SK-N-SH (cell line): ENCODE results near the gene PLA2G5.

ENCODE experiments used
- CTCF ChIP-seq: fragments of 200-600 bp; sonication (generic); IDR thresholded peaks from 2 replicates; pipeline ENCODE4 v1.6.1; 2017; ENCODE audit warnings: antibody characterized with exemption, mild to moderate bottlenecking, moderate library complexity
- EZH2phosphoT487 ChIP-seq: fragments of 200-600 bp; sonication (generic); IDR thresholded peaks from 2 replicates; pipeline ENCODE4 v1.6.1; 2017; ENCODE audit warnings: low read depth, mixed run types, mild to moderate bottlenecking, antibody characterized with exemption, moderate library complexity, borderline replicate concordance
- FOXM1 ChIP-seq: IDR thresholded peaks from 2 replicates; pipeline ENCODE4 v1.4.0; 2012; ENCODE audit warnings: low read depth, mild to moderate bottlenecking
- NRF1 ChIP-seq: IDR thresholded peaks from 2 replicates; pipeline ENCODE4 v1.6.1; 2012; ENCODE audit warnings: low read depth, mild to moderate bottlenecking, low read length
- POLR2AphosphoS5 ChIP-seq: IDR thresholded peaks from 2 replicates; pipeline ENCODE4 v1.6.1; 2012; ENCODE audit warnings: low read depth, low read length
- TAF1 ChIP-seq: IDR thresholded peaks from 2 replicates; pipeline ENCODE4 v1.6.1; 2012; ENCODE audit warnings: low read depth, mild to moderate bottlenecking, low read length, moderate library complexity, borderline replicate concordance

- no peak for TF ChIP-seq POLR2AphosphoS5
- TF ChIP-seq CTCF = no peak
- no peak for TF ChIP-seq NRF1
- no peak for TF ChIP-seq TAF1
- TF ChIP-seq EZH2phosphoT487 = no peak
- TF ChIP-seq FOXM1 = no peak
These were observed 12.8 kb downstream of the PLA2G5 start for GRCh38 chr1:20082772-20083171.
